GM19043 (cell line): ENCODE data around the gene NEURL1B.

Experiments used
- ATAC-seq: cut with Tn5 transposase; IDR thresholded peaks from one replicate; pipeline ENCODE4 v1.9.1; 2021; ENCODE audit warnings: low read depth; ENCODE audit not compliant: unreplicated experiment

The NEURL1B gene

DNA sequence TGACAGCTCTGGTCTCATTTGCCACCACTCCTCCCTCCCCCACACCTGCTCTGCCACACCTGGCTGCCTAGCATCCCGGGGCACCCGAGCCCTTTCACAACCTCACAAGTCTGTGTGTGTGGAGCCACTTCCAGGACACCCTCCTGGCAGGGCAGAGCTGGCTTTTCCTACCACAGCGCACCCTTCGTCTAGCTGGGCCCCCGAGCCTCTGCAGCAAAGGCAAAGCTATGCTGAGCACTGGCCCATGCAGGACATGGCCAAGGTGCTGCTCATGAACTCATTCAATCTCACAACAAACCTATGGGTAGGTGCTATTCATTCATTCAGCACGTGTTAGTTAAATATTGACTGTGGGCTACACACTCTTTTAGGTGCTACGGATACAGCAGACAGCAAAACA, 86.5 kb downstream of the NEURL1B start:
- no peak for ATAC-seq

DNA sequence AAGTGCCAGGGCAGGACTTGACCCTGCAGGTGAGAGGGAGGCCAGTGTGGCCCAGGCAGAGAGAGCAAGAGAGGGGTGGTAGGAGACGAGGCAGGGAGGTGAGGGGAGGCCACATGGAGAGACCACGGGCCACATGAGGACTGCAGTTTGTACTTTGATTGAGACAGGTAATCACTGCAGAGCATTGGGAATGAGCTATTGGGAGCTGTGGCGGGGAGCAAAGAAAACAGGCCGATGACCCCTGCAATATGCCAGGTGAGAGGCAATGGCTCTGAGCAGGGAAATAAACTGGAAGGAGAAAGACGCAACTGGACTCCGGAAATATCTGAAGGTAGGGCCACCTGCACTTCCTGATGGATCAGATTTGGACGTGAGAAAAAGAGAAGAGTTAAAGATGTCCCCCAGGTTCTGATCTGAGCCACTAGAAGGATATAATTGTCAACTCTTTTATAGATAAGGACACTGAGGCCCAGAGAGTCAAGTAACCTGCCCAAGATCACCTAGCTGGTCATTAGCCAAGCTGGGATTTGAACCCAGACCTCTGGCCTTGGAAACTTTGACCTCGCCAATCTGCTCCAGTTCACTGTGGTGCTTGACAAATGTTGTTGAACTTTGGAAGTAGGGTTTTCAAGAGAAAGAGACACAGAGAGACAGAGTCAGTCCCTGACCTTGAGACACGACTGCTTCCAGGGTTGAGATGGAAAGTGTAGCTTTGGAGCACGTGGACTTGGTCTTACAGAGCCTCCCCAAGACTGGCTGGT, 87.6 kb downstream of the NEURL1B start:
- no peak for ATAC-seq

- no peak for ATAC-seq
Measured at GRCh38 chr5:172729588-172729987, 88.5 kb downstream of the NEURL1B start.

DNA sequence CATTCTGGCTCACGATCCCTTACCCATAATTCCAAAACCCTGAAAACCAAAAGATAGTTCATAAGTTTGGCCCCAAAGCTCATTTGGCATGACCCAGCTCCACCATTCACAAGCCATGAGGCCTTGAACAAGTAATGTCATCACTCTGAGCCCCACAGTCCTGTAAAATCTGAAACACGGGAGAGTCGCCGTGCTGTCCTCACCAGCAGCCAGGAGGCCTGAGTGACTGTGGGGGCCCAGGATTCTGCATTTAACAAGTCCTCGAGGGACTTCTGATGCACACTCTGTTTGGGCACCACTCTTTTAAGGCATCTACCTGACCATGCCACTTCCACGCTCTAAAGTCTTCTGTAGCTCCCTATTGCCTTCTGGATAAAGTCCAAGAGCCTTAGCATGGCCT, 89.2 kb downstream of the NEURL1B start:
- ATAC-seq: no peak

DNA sequence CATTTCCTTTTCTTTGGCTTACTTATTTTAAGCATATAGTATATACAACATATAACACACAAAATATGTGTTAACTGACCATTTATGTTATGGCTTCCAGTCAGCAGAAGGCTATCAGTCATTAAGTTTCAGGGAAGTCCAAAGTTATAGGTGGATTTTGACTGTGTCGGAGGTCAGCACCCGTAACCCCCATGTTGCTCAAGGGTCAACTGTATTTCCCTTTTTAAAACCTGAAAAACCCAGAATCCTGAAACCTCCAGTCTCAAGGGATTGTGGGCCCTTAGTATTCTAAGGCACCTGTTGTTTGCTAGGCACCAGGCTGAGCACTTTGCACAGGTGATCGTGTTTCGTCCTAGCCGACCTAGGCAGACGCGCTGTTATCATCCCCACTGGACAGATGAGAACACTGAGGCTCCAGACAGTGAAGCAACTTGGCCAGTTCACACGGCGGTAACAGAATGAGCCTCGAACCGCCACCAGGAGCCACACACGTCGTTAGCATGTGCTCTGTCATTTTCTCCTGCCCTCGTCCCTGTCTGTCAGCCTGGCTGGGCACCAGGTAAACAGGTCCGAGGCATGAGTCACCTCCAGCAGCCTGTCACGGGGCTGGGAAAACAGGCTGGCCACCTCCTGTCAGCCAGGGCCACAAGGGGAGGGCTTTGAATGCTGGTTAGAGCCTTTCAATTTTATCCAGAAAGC, 90.1 kb downstream of the NEURL1B start:
- ATAC-seq: no peak

DNA sequence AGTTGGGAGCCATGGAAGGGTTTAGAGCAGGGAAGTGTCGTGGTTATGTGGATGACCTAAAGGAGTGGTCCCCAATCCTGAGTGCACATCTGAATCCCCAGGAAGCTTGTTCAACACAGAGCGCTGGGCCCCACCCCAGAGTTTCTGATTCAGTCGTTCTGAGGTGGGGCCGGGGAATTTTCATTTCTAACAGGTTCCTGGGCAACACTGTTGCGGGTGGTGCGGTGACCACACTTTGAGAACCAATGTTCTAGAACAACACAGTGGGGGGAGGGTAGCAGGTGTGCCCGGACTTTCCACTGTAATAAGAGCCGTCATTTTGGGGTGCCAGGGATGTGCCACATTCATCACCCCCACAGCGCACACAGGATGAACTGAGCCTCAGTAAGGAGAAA, 90.6 kb downstream of the NEURL1B start:
- no peak for ATAC-seq

- ATAC-seq: no peak
Measured at GRCh38 chr5:172732201-172732865, 91.3 kb downstream of the NEURL1B start.

DNA sequence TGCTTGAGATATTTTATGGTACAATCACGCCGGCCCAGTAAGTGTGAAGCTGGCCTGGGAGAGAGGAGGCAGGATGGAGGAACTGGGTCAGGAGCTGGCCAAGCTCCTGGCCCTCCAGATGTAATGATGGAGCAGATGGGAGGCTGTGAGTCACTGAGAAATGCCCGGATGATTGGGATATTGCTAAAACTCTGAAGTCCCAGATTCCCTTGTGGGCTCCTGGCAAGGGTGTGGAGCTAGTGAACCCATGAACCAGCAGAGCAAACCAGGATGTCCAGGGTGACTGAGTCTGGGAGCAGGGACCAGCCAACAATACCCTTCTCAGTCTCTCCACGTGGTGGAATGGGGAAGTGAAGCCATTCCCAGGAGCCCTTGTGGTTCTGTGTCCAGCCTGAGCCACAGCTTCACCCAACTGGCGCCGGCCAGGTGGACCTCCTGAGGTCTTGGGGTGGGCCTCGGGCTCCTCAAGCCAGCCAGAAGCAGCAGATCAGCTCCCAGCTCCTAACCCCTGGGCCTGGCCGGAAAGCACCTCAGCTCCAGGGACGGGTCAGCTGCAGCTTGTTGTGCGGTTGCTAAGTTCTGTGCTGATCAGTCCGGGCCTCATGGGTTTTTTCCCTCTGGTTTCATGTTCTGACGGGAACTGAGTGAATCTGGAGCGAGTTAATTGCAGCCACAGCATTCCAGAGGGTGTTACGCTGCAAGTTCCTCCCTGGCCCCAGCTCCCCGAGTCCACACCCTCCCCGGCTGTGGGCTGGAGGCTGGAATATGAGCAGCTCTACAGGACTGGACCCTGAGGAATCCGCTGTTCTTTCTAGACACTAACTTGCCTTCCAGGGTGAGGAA, 92.3 kb downstream of the NEURL1B start:
- ATAC-seq: no peak

- ATAC-seq: no peak
Measured at GRCh38 chr5:172733974-172734346, 92.9 kb downstream of the NEURL1B start.

DNA sequence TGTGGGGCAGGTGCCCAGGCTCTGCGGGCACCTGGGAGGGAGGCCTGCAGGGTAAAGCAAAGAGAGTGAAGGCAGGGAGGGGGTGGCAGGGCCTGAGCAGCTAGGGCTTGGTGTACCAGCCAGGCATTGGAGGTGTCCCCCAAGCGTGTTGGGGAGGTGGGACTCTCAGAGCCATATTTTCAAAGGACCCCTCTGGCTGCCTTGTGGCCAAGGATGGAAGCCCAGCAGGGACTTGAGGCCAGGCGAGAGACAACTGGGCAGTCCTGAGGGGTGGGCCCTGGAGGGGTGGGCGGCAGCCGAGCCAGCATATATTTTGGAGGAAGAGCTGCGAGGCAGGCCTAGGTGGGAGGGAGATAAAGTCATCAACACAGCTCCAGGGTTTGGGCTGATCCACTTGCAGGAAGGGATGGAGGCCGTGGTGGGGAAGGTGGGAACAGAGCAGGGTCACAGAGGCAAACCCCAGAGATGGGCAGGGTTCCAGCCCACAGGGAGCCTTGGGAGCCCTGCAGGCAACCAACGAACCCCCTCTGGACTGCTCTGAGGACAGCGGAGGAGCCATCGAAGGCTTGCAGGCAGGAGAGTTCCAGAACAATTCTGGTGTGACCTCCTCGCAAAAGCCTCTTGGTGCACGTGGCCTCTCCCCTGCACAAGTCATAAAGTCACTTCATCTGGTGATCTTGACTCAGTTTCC, 94.2 kb downstream of the NEURL1B start:
- no peak for ATAC-seq

DNA sequence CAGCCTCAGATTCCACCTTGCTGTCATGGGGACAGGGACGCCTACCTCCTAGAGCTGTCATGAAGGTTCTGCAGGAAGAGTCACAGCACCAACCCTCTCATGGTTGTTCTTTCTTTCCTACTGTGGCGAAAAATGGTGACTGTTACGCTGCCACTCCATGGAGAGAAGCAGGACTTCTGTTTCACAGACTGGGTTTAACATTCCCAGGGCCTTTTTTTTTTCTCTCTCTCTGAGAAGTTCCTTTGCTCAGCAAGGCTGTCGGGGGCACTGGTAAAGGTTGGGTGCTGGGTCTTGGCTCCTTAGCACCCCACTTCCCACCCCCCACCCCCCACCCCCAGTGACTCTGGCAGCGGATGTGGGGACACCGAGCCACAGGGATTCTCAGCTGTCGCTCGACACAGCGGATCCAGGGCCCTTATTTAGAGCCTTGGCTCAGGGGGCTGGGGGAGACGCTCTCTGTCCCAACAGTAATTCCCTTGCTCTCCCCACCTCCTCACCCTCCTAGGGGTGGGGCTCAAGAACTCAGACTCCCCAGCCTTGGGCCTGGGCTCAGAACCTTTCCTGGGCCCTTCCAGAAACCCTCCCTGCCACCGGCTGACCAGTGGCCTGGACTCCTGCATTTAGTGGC, 95.6 kb downstream of the NEURL1B start:
- no peak for ATAC-seq

DNA sequence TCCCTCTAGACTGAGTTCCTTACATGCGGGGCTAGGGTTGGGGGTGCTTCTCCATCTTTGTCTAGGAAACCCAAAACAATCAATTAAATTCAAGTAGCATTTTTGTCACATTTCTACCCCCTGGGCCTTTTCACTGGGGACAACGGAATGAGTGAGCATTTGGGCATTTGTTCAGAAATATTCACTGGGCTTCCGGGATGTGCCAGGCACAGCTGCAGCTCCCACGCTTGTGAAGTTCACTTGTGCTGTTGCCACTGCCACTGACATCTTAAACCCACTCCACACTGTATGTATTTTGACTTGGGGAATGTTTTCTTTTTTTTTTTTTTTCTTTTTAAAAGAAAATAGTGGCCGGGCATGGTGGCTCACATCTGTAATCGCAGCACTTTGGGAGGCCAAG, 98.3 kb downstream of the NEURL1B start:
- no peak for ATAC-seq

GRCh38 chr5:172740428-172741205, 99.6 kb downstream of the NEURL1B start:
- ATAC-seq: no peak
